ENCODE measurements around the gene TRAF5.

- no peak for TF ChIP-seq CTCF (IDR thresholded peaks at IDR 0.05)
- no peak for TF ChIP-seq POLR2A (IDR thresholded peaks at IDR 0.05)
Measured at GRCh38 chr1:211329764-211330201, 3.1 kb downstream of the TRAF5 start.
